Fibroblast of skin of right quadriceps (primary cell): Measurements from ENCODE around the gene NPDC1.
A peak's percentile ranks its signal among the peaks of the same experiment; 100 is the strongest.

Experiments
- DNase-seq: peaks from one replicate; pipeline ENCODE4 v3.0.0-alpha.2; 2013

NPDC1 gene

GRCh38 chr9:137023157-137023556 lies 22.8 kb downstream of the NPDC1 start:
- DNase-seq, result no peak

GRCh38 chr9:137022662-137023008 lies 23.3 kb downstream of the NPDC1 start:
- no peak for DNase-seq

GRCh38 chr9:137021979-137022661 lies 23.9 kb downstream of the NPDC1 start:
- peak; percentile 34 for DNase-seq

- no peak for DNase-seq
These were observed 24.4 kb downstream of the NPDC1 start for GRCh38 chr9:137021568-137021978.

GRCh38 chr9:137020771-137021567 lies 25.0 kb downstream of the NPDC1 start:
- DNase-seq, result no peak

- no peak for DNase-seq
These were observed 25.9 kb downstream of the NPDC1 start for GRCh38 chr9:137019891-137020683.

- DNase-seq, result no peak
These were observed 27.0 kb downstream of the NPDC1 start for GRCh38 chr9:137018761-137019559.

GRCh38 chr9:137017791-137018497 lies 28.0 kb downstream of the NPDC1 start:
- DNase-seq, result no peak

- no peak for DNase-seq
These were observed 28.9 kb downstream of the NPDC1 start for GRCh38 chr9:137017071-137017470.

- no peak for DNase-seq
These were observed 29.5 kb downstream of the NPDC1 start for GRCh38 chr9:137016436-137016835.

GRCh38 chr9:137015976-137016375 lies 30.0 kb downstream of the NPDC1 start:
- DNase-seq, result no peak

GRCh38 chr9:137015540-137015930 lies 30.4 kb downstream of the NPDC1 start:
- no peak for DNase-seq

GRCh38 chr9:137014776-137015539 lies 31.0 kb downstream of the NPDC1 start:
- no peak for DNase-seq

- no peak for DNase-seq
These were observed 31.8 kb downstream of the NPDC1 start for GRCh38 chr9:137014166-137014565.

- DNase-seq, result no peak
These were observed 32.4 kb downstream of the NPDC1 start for GRCh38 chr9:137013571-137013940.

- DNase-seq, result no peak
These were observed 33.0 kb downstream of the NPDC1 start for GRCh38 chr9:137012694-137013570.

- DNase-seq, result no peak
These were observed 33.9 kb downstream of the NPDC1 start for GRCh38 chr9:137011907-137012675.

- DNase-seq, result no peak
These were observed 34.8 kb downstream of the NPDC1 start for GRCh38 chr9:137011156-137011555.

- DNase-seq, result no peak
These were observed 35.8 kb downstream of the NPDC1 start for GRCh38 chr9:137009938-137010732.
